ENCODE data around the gene CAMK2B. TPM values are rescaled to one million over a fixed set of nuclear protein-coding genes. Genes with fewer than 3 reads are reported as not detected.

Gene CAMK2B
- total and polyA plus RNA-seq, 4 donors, result 2.4 to 12.8 (median 4.4) TPM; not detected in 1

DNA sequence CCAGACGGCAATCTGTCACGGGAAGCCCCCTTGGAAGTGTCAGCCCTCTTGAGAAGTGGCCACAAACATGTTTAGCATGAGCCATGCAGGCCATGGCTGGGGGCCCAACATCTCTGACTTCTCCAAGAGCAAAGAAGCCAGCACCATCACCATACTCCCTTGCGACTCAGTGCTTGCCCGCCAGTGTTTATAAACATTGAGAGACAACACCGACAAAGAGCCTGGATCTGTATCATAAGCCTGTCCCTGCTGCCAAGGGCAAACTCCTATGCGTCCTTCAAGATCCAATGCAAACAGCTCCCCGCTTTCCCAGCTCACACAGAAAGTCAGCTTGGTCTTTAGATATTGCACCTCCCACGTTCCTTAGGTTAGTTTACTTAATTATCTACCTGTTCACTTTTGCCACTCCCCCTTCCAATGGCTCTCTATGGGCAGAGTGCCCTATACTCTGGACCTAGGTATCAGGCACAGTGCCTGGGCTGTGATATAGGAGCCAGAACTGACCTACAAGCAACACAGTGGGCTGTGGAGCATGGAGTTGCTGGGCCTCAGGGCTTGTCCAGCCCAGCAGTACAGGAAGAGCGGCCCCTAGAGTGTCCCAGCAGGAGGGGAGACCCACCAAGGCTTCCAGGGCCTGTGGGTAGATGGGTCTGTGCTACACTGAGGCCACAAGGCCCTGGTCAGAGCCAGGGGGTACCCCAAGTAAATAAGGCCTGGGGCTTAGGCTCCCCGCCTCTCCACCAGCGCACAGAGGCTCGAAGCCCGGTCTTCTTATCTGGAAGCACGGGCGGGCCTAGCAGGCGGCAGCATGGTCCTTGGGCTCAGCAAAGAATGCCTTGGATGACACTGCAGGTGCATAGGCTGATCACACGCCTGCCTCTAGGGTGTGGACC is 37.7 kb downstream of the CAMK2B start:
- H3K4me1 ChIP-seq (ENCODE audit: control insufficient read depth in 1 of 2, insufficient read depth in 2 of 2, low read length in 2 of 2), result no peaks in the 10 kb centered on the region
- no peak overlapping the region for H3K27ac ChIP-seq (ENCODE audit: low read depth in 1 of 2, low read length in 2 of 2)
- peak in 1 of 2 donors; percentile 62 for DNase-seq
- intact Hi-C loops (cut with DNase I), result no loop called here
- no peaks in the 10 kb centered on the region for H3K36me3 ChIP-seq (ENCODE audit: control insufficient read depth in 1 of 2, insufficient read depth in 2 of 2, low read length in 1 of 2)
- 91 to 93% methylated on average over 17 of the region's 17 CpGs for WGBS, 2 donors
- no peak overlapping the region for H3K4me3 ChIP-seq (ENCODE audit: low read length in 2 of 2)
- no peaks in the 10 kb centered on the region for H3K9me3 ChIP-seq (ENCODE audit: control insufficient read depth, low read length)
- no peaks in the 10 kb centered on the region for H3K27me3 ChIP-seq (ENCODE audit: control insufficient read depth in 1 of 2, insufficient read depth in 2 of 2, low read length in 1 of 2)
- ATAC-seq (ENCODE audit: low FRiP score), result no peak

DNA sequence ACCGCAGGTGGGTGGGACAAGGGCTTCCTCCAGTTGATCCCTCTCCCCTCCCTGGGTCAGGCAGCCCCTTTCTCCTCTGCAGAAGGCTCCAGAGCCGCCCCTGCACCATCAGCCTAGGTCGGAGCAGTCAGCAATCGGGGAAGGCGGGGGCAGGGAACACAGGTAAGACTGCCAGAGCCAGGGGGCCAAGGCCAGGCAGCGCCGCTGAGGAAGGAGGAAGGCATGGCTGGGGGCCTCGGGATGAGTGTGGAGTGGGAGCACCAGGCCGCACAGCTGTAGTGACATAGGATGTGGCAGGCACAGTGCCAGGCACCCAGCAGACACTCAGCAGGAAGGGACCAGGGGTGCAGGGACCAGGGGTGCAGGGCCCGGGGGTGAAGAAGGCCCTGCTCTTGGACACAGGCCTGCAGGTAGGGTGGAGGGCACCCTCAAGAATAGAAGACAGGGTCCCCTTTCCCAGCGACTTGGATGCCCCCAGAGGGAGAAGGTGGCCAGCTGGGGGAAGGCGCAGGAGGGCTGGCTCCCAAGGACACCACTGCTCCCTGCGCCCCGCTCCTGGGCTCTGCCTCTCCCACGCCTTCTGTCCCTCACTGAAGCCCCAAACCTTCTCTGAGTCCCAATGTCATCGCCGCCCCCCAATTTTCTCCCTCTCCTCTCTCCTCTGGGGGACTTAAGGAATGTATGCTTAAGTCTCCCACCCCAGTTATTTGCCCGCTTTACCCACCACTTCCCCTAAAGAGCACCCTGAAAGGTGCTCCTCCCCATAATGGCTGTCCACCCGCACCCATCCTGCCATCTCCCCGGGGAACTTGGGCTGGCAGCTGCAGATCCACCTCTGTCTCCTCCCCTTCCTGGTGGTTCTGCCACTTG is 38.5 kb downstream of the CAMK2B start:
- Histone ChIP-seq H3K4me1 (ENCODE audit: control insufficient read depth in 1 of 2, insufficient read depth in 2 of 2, low read length in 2 of 2) (no peaks in the 10 kb centered on the region), H3K36me3 (ENCODE audit: control insufficient read depth in 1 of 2, insufficient read depth in 2 of 2, low read length in 1 of 2) (no peaks in the 10 kb centered on the region), H3K27ac (ENCODE audit: low read depth in 1 of 2, low read length in 2 of 2) (no peak overlapping the region), H3K4me3 (ENCODE audit: low read length in 2 of 2) (no peak overlapping the region), H3K27me3 (ENCODE audit: control insufficient read depth in 1 of 2, insufficient read depth in 2 of 2, low read length in 1 of 2) (no peaks in the 10 kb centered on the region), H3K9me3 (ENCODE audit: control insufficient read depth, low read length) (no peaks in the 10 kb centered on the region)
- 91 to 97% methylated on average over 19 to 20 of the region's 20 CpGs for WGBS, 2 donors
- DNase-seq, result peak; percentile 34 to 67
- no peak for ATAC-seq (ENCODE audit: low FRiP score)
- intact Hi-C loops (cut with DNase I), result no loop called here

DNA sequence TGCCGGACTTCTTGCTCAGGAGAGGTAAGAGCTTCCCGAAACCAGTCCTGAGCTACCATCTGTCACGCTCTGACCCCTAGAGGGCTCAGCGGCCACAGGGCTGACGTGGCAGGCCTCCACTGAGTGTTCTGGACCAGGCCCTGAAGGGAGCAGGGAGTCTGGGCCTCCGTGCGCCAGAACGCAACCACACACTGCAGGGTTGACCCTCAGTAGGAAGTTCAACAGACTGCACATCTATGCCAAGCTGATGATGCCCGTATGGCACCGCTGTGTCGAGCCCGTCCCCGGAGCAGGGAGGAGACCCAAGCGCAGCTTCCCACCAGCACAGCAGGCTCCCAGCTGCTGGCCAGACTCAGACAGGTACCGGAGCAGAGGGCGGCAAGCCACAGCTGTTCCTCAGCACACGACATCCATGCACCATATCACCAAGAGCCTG is 39.2 kb downstream of the CAMK2B start:
- no peak overlapping the region for H3K27ac ChIP-seq (ENCODE audit: low read depth in 1 of 2, low read length in 2 of 2)
- no peaks in the 10 kb centered on the region for H3K9me3 ChIP-seq (ENCODE audit: control insufficient read depth, low read length)
- intact Hi-C loops (cut with DNase I), result no loop called here
- H3K27me3 ChIP-seq (ENCODE audit: control insufficient read depth in 1 of 2, insufficient read depth in 2 of 2, low read length in 1 of 2), result no peaks in the 10 kb centered on the region
- WGBS, 2 donors, result 92 to 93% methylated on average over 17 of the region's 17 CpGs
- H3K4me3 ChIP-seq (ENCODE audit: low read length in 2 of 2), result no peak overlapping the region
- H3K36me3 ChIP-seq (ENCODE audit: control insufficient read depth in 1 of 2, insufficient read depth in 2 of 2, low read length in 1 of 2), result no peaks in the 10 kb centered on the region
- H3K4me1 ChIP-seq (ENCODE audit: control insufficient read depth in 1 of 2, insufficient read depth in 2 of 2, low read length in 2 of 2), result no peaks in the 10 kb centered on the region
- ATAC-seq (ENCODE audit: low FRiP score), result no peak
- peak; percentile 26 to 70 for DNase-seq

DNA sequence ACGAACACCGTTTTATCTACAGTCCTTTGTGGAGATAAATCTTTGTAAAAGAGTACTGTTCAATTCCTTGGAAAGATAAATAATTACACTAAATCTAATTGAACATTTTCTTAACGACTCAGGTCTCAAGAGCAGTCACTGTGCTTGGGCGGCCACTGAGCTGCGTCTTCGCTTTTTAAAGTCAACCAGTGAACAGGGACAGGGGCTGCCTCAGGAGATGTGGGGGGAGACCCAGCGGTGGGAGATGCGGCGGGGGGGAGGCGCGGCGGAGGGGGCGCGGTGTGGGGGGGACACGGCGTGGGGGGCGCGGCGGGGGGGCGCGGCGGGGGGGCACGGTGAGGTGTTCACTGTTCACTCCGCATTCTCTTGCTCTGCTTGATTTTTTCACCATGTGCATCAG is 39.8 kb downstream of the CAMK2B start:
- DNase-seq (peak; percentile 7 to 44), ATAC-seq (ENCODE audit: low FRiP score) (no peak)
- H3K4me1 ChIP-seq (ENCODE audit: control insufficient read depth in 1 of 2, insufficient read depth in 2 of 2, low read length in 2 of 2), result no peaks in the 10 kb centered on the region
- 93 to 94% methylated on average over 24 of the region's 24 CpGs for WGBS, 2 donors
- H3K9me3 ChIP-seq (ENCODE audit: control insufficient read depth, low read length), result no peaks in the 10 kb centered on the region
- no peaks in the 10 kb centered on the region for H3K36me3 ChIP-seq (ENCODE audit: control insufficient read depth in 1 of 2, insufficient read depth in 2 of 2, low read length in 1 of 2)
- H3K27me3 ChIP-seq (ENCODE audit: control insufficient read depth in 1 of 2, insufficient read depth in 2 of 2, low read length in 1 of 2), result no peaks in the 10 kb centered on the region
- H3K4me3 ChIP-seq (ENCODE audit: low read length in 2 of 2), result no peak overlapping the region
- intact Hi-C loops (cut with DNase I), result no loop called here
- no peak overlapping the region for H3K27ac ChIP-seq (ENCODE audit: low read depth in 1 of 2, low read length in 2 of 2)

DNA sequence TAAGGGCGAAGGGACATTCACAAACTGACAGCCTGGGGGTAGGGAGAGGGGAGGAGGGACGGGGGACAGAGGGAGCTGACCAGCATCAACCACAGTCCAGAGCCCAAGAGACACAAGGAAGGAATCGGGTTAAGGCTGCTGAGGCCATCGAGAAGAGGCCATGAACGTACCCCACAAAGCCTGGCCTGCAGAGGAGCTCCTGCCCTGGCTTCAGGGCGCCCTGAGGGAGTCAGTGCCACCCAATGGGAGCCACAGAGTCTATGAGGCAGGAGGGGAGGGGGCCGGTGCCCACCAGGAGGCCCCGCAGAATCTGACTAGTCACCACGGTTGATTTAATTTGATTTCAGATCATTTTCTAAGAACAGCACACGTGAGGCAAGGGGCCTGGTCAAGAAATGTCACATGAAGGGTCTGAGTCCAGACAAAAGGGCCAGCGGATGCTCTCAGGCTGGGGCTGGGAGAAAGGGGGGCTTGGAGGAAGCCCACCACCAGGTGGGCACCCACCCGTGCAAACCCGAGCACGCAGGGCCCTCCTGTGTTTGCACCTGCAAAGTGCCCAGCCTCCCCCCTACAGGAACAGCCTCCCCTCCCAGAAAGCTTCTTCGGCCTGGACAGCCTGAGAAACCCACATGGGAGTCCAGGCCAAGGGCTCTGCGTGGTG is 40.4 kb downstream of the CAMK2B start:
- intact Hi-C loops (cut with DNase I), result no loop called here

DNA sequence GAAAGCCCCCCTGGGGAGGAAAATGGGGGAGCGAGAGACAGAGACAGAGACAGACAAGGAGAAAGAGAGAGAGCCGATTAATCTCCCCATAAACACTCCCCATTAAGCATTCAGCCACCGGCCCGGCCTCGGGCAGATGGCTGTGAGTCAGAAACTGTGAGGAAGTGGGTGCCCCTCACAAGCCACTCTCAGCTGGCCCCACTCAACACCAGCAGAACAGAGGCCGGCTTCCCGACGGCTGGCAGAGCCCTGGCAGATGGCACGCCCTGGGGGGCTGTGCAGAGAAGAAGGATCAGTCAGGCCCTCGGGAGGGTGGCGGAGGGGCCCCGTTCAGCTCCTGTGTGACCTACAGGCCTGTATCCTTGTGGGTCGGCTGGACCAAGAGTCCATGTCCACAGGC is 41.2 kb downstream of the CAMK2B start:
- 94 to 96% methylated on average over 13 of the region's 13 CpGs for WGBS, 2 donors
- intact Hi-C loops (cut with DNase I), result no loop called here
- Histone ChIP-seq H3K4me3 (ENCODE audit: low read length in 2 of 2) (no peak overlapping the region), H3K27me3 (ENCODE audit: control insufficient read depth in 1 of 2, insufficient read depth in 2 of 2, low read length in 1 of 2) (no peaks in the 10 kb centered on the region), H3K9me3 (ENCODE audit: control insufficient read depth, low read length) (no peaks in the 10 kb centered on the region), H3K4me1 (ENCODE audit: control insufficient read depth in 1 of 2, insufficient read depth in 2 of 2, low read length in 2 of 2) (no peaks in the 10 kb centered on the region), H3K36me3 (ENCODE audit: control insufficient read depth in 1 of 2, insufficient read depth in 2 of 2, low read length in 1 of 2) (no peaks in the 10 kb centered on the region), H3K27ac (ENCODE audit: low read depth in 1 of 2, low read length in 2 of 2) (no peak overlapping the region)
- DNase-seq (peak; percentile 26 to 63), ATAC-seq (ENCODE audit: low FRiP score) (no peak)

More for the DNA sequence above, 40.4 kb downstream of the CAMK2B start:
- no peak overlapping the region for H3K4me3 ChIP-seq (ENCODE audit: low read length in 2 of 2)
- H3K36me3 ChIP-seq (ENCODE audit: control insufficient read depth in 1 of 2, insufficient read depth in 2 of 2, low read length in 1 of 2), result no peaks in the 10 kb centered on the region
- ATAC-seq (ENCODE audit: low FRiP score), result no peak
- no peaks in the 10 kb centered on the region for H3K4me1 ChIP-seq (ENCODE audit: control insufficient read depth in 1 of 2, insufficient read depth in 2 of 2, low read length in 2 of 2)
- peak; percentile 8 to 61 for DNase-seq
- 88 to 94% methylated on average over 16 of the region's 16 CpGs for WGBS, 2 donors
- no peak overlapping the region for H3K27ac ChIP-seq (ENCODE audit: low read depth in 1 of 2, low read length in 2 of 2)
- no peaks in the 10 kb centered on the region for H3K27me3 ChIP-seq (ENCODE audit: control insufficient read depth in 1 of 2, insufficient read depth in 2 of 2, low read length in 1 of 2)
- H3K9me3 ChIP-seq (ENCODE audit: control insufficient read depth, low read length), result no peaks in the 10 kb centered on the region

DNA sequence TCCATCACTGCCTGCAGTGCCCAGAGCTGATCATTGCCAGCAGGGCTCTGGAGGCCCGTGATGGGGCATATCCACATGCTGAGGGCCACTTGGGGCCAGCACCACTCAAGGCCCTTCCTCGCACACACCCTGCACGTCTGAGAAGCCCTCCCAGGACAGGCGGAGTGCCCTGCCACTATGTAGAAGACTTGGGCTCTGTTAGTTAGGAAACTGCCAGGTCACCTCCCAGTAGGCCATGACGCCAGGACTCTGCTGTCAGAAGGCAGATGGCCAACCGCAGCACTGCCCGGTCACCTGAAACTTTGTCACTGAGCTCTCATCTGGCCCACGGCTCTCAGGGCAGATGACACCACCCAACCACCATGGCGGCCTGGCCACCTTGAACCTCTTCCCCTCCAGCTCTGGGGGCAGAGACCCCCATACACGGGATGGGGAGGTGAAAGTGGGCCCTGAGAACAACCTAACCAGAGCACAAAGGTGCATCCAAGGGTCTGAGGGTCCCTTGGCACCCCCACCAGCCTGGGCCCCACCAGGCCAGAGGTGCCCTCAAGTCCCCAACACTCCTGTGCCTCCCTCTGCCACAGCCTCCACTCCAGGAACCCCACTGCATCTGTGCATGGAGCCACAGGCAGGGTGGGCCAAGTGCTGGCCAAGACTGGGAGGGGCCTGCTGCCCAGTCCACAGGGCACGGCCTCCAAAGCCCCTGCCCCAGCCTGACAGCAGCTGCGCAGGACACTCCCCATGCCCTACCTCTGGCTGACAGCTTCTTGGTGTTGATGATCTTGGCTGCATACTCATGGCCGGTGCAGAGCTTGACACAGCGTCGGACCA is 41.8 kb downstream of the CAMK2B start:
- WGBS, 2 donors, result 88 to 90% methylated on average over 15 of the region's 15 CpGs
- DNase-seq, result peak; percentile 30 to 56
- Histone ChIP-seq H3K27ac (ENCODE audit: low read depth in 1 of 2, low read length in 2 of 2) (no peak overlapping the region), H3K36me3 (ENCODE audit: control insufficient read depth in 1 of 2, insufficient read depth in 2 of 2, low read length in 1 of 2) (no peaks in the 10 kb centered on the region), H3K4me3 (ENCODE audit: low read length in 2 of 2) (no peak overlapping the region), H3K27me3 (ENCODE audit: control insufficient read depth in 1 of 2, insufficient read depth in 2 of 2, low read length in 1 of 2) (no peaks in the 10 kb centered on the region), H3K4me1 (ENCODE audit: control insufficient read depth in 1 of 2, insufficient read depth in 2 of 2, low read length in 2 of 2) (no peaks in the 10 kb centered on the region), H3K9me3 (ENCODE audit: control insufficient read depth, low read length) (no peaks in the 10 kb centered on the region)
- intact Hi-C loops (cut with DNase I), result no loop called here
- ATAC-seq (ENCODE audit: low FRiP score), result no peak
